Stimulated activated CD8-positive, alpha-beta memory T cell treated with anti-CD3 and anti-CD28 coated beads, Interleukin-7, amount 100 ng/mL, for 24 hours (primary cell): Measurements from ENCODE around the gene DMRTA2.

Source experiments
- DNase-seq: peaks from one replicate; pipeline ENCODE4 v3.0.0-alpha.2; 2020; ENCODE audit warnings: low read depth

DMRTA2 gene

DNA sequence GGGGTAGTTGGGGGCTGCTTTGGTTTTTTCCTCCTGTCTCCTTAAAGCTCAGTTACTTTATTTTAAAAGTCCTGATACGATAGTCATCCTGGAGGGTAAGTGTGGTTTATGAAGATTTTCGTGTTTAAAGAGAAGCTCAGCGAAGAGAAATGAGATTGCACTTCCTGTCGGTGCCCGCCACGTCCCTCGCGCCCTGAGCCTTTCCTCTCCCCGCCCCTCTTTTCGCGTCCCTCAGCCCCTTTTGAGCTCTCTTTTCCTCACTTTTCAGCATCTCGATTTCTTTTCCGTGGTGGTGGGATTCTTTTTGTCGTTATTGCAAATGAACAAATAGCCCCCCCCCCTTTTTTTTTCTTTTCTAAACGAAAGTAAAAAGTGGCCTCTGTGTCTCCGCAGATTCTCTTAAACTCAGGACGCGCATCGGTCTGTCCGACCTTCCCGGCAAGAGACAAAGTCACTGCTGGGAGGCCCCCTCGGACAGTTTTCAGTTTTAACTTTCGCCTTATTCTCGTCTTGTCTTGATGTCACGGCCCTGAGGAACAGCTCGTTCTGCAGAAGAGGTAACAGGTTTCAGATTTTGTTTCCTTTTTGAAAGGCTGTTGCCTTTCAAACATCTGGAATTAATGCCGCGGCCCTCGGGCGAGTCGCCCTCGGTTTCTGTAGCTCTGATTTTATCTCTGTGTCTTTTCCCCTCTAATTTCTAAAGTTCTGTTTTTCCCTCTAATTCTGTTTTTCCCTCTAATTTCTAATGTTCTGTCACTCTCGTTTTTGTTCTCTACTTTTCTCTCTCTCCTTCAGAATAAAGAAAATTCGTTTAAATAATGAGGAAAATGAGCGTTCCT, 1.0 kb upstream of the DMRTA2 start:
- no peak for DNase-seq

DNA sequence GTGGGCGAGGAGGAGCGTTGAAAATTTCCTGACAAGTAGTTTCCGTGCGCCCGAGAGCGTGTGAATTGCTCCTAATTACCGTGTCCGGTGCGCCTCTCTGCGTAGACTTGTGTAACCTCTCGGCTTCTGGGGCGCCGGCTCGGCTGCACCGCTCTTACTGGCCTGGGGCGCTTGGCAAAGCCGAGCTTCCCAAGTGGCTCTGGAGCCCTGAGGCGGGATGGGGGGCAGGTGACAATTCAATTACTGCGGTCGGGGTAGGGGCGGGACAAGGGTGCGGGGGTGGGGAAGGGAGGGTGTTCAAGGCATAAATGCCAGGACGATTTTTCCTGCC, 392 bp upstream of the DMRTA2 start:
- no peak for DNase-seq

DNA sequence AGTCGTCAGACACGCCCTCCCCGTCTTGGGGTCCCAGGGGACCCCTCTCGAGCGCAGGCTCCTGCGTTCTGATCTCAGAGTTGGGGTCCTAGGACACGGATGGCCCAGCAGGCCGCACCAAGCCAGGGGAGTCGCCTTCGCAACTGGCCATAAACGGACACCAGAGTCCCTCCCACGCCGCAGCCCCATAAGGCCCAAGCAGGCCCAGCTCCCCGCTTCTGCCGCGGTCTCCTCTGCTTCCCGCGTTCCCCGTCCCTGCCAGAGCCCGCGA, 633 bp downstream of the DMRTA2 start:
- DNase-seq: no peak

DNA sequence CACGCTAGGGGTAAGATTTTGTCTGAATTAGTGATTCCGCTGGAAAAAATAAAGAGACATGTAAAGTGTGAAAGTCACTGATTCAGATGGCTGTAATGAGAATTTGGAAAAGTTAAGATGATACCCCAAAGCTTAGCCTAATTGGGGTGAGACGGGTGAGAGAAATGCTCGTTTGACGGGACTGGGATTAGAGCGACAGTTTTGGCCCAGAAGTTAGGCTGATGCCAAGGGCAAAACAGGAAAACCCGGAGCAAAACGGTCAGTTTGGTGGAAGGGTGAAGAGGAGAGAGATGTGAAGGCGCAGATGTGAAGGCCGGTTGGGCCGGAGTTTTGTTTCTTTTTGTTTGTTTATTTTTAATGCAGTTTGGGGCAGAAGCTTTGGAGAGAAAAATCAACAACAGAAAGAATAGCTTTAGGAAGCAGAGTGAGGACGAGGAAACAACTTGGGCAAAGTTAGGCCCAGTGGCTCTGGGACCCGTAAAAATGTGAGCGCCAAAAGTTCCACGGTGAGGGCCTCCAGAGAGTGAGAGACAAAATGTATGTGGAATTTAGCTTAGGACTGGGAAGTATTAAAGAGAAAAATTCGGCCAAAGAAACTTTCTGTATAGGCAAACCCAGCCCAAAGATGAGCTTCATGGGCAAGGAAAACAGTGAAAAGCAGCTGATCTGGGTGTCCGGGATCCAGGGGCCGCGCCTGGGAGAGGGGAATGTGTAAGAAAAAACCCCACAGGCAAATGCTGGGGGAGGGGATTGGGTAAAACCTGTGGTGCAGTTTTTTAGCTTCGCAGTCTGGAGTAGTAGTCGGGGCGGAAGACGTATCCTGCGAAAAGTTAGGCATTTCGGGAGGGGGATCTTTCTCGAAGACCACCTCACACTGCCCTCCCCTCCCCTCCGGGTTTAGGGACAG, 1.2 kb downstream of the DMRTA2 start:
- DNase-seq: no peak

DNA sequence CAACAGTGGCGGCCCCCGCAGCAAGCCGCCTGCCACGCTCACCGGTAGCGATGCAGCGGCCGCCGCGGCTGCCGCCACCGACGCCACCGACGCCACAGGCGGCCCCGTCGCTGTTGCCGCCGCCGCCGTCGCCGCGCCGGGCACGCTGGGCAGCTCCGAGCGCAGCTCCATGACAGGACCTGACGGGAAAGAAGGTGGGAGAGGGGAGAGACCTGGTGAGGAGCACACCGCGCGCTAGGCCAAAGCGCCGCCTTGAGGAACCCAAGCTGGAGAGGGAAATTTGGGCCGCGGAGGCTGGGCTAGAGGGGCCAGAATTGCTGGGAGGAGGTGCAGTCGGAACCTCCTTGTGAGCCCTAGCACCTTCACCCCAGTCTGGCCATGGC, 1.9 kb downstream of the DMRTA2 start:
- no peak for DNase-seq

DNA sequence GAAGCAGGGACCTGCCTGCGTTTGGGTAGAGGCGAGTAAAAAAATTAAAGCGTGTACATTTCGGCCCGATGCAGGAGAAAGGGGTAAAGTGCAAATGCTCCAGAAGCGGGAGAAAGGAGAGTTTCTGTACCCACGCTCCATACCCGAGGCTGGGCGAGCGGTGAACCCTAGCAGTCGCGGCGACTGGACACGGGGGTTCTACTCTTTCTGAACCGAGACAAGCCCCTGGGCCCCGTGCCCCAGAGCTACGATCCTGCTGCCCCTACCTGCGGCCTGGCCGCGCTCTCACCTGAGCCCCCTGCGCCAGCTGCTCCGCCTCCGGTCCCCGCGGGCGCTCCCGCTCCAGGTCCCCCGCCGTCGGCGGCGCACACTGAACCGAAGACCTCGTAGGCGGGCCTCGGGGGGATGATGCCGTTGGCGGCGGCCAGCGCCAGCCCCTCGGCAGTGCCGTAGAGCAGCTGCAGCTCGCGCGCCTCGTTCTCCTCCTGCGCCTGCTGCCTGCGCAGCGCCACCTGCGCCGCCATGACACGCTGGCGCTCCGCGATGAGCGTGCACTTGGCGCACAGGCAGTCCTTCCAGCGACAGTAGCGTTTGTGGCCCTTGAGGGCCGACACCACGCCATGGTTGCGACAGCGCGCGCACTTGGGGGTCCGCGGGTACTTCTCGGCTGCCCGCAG, 2.4 kb downstream of the DMRTA2 start:
- DNase-seq: no peak

DNA sequence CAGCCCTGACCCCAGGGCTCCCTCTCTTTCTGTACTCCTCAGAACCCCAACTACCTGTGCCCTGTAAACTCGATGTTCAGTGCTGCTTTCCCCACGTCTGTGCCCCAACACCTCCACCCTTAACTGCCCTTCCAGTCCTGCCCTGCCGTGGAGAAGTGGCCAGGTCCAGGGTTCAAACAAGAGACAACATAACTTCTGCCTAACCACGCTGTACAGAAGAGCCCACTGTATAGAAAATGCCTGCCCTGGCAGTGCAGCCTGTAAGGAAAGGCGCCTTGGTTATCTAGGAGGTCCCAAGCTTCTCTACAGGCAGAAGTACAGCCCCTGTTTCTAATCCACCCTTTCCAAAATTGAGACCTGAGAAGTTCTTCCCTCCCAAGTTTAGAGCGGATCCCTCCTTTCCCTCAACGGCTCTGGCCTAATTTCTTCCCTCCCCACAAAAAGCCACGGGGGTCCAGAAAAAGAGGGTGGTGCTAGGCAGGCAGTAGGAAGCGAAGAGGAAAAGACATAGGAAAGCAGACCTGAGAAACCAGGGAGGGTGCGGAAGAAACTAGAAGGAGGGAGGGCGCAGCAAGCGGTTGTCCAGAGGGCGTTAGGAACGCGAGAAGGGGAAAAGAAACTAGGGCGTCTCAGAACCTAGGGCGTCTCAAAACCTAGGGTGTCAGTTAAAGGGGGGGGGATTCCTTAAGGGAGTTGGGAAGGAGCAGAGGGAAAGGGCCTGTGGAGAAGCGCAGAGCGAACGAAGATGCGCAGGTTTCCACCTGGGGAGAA, 3.2 kb downstream of the DMRTA2 start:
- DNase-seq: no peak

DNA sequence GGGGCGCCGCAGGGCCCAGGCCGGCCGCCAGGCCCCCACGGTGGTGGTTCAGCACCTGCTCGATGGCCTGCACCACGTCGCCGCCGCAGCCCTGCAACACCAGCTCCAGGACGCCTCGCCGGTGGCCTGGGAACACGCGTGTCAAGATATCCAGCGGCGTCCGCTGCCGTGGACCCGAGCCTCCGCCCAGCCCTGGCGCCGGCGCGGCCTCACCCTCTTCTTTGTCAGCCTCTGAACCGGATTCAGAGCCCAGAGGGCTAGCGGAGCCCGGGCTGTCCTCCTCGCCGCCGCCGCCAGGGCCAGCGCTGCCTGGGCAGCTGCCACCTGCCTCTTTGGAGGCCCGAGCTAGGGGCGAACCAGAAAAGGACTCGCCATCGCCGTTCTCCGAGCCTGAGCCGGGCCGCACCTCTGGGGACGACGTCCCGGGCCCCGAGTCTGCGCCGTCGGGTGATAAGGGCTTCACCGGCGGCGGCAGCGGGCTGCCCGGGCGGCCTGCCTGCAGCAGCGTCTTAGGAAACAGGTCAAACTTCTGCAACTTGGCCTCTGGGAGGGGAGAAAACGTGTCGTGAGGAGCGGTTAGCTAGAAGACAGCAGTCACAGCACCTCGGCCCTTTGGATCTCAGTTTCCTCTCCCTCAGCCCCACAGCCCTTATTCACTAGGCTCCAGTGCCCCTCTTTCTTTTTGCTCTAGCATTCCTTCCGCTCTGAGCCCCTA, 3.9 kb downstream of the DMRTA2 start:
- no peak for DNase-seq

DNA sequence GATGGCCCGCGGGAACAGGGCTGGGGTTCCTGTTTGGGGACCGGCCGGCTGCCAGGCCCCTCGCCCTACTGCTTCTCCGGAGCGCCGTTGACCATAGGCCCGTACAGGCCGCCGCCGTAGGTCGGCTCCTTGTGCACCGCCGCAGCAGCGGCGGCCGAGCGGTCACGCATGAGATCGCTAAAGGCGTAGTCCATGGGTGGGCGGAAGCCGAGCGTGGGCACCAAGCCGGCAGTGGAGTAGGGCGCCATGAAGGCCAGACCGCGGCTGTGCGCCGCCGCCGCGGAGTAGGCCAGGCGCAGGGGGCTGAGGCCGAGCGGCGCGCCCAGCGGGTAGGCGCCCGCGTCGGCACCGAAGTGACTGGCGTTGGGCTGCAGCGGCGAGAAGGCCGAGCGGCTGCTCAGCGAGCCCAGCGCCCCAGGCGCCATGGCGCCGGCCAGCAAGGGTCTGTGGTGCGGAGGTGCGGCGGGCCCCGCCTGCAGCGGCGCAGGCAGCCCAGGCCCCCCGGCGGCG, 4.6 kb downstream of the DMRTA2 start:
- DNase-seq: no peak

DNA sequence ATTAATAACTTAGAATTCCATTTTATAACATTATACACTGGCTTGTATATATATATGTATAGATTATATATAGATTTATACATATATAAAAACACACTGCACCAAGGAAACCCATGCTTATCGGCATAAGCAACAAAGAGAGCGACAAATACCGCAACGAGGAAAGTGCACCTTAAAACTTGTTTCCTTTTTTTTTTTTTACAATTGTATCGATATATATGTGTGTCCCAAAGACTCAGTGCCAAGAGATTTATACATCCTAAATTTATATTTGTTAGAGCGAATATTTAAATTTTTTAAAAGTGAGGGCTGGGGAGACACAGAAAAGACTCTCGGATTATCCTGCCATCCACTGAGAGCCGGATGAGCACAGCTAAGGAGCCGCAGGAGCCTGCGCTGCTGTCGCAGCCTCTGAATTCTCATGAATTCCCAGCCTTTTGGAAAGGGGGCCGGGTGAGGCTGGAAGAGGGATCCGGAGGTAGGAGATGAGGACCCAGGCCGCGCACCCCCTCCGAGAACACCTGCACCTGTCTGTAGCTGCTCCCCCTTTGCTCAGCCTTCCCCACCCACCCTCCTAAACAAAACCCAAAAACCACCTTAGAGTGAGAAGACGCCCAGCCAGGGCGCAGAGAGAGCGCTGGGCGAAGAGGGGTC, 5.2 kb downstream of the DMRTA2 start:
- DNase-seq: no peak

DNA sequence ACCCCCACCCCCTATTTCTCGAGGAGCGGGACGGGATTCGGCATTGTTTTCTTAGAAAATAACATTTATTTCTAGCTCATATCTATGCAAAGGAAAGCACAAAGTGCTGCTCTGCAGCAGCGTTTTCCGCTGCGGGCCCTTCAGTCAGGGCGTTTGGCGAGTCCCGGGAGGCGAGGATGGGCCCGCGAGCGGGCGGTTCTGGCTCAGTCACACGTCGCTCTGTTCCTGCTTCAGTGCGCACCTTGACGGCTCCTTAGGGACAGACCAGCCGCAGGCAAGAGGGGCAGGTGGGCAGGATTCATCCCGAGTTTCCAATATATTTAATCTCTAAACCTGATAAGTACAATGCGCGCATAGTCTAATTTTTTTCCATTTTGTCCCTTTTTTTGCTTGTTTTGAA, 5.7 kb downstream of the DMRTA2 start:
- DNase-seq: no peak

DNA sequence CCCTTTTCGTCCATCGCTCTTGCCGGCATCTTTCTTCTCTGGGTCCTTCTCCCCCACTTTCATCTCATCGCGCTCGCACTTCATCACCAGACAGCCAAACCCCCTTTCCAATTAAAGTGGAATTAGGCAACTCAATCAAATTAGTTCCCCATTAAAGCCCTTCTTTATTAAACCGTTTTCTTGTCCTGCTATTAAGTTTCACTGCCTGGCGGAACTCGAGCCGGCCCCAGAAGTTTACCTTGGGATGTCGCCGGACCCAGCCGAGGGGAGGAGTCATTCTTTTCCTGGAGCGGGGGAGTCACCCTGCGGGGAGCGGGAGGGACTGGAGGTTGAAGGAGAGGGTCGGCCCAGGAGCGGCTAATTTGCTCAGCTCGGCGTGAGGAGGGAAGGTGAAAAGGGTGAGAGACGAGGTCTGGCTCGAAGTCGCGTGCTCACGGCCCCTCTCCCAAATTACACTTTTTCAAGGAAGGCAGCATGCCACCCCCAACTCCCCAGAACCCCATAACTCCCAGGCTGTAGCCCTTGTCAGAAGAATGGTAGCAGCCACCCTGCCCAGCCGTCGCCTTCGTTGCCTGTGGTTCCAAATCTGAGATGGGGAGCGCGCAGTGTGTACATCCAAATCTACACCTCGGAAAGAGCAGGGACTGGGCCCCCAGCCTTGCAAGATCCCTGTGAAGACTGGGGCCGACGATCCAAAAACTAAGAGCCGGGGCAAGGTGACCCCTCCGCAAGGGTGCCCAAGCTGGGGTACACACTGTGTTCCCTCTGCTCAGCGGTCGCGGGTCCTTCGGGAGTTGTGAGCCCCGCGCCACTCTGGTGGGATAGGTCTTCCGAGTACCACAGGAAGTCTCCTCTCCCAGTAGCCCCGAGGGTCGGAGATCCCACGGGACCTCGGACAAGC, 6.4 kb downstream of the DMRTA2 start:
- DNase-seq: no peak

DNA sequence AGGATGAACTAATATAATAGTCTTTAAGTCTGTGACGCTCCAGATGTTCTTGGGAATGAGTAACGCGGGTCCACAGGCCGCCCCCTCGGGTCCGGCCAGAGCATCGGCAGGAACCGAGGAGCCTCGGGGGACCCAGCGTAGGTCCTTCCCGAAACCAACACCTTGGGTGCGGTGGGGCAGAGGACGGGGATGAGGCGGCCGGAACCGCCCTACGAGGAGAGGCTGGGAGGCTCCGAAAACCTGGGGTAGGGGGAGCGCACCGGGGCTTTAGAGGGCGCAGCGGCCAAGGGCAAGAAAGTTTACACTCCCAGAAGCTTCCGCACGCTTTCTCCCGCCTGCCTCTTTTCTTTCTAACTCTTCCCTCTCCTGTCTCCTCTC, 7.1 kb downstream of the DMRTA2 start:
- no peak for DNase-seq

DNA sequence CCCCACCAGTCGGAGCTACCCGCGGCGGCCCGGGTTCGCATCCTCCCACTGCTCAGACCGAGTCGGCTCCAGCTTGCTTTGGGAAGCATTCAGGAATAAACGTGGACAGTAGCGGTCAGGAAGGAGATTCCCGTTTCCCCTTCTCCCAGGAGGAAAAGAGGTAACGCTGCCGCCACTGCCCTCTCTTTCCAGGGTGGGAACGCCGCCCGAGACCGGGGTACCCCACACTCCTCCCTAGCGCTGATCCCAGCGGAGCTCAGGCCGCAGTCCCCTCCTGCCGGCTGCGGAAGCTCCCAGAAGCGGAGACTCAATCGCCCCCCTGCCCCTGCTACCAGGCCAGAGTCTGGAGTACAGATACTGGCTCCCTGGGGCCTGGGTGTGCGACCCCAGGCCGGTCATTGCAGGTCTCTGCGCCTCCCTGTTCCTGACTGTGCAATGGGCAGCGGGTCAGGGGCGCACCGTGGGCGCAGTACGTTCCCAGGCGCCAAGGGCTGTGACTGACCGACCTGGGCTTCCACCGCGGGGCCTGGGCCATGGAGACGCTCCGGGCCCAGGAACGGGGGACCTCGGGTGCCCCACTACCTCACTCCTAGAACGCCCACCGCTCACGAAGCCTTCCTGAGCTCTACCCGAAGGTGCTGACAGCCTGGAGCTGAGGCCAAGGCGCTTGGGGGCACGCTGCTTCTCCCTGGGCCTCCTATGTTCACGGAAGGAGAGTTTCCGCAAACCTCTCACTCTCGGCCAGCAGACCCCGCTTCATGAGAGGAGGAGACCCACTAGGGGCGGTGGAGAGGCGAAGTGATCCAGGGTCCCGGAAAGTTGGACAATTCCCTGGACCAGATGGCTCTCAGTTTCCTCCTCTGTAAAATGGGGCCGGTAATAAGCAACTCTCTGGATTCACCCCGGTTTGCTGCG, 7.8 kb downstream of the DMRTA2 start:
- no peak for DNase-seq

DNA sequence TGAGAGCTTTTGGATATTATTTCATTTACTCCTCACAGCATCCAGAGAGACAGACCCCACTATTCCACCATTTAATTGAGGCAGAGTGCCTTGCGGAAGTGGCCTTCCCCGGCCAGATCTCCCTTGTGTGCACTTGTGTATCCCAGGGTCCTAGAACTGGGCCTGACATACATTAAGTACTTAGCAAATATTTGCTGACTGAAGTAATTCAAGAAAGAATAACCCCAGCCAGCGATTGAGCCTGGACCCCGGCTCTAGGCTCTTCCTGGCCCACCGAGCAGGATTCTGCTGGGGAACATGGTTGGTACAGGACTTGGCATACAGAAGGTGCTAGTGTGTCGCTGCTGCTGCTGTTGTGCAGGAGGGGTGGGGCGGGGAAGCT, 8.4 kb downstream of the DMRTA2 start:
- DNase-seq: no peak

DNA sequence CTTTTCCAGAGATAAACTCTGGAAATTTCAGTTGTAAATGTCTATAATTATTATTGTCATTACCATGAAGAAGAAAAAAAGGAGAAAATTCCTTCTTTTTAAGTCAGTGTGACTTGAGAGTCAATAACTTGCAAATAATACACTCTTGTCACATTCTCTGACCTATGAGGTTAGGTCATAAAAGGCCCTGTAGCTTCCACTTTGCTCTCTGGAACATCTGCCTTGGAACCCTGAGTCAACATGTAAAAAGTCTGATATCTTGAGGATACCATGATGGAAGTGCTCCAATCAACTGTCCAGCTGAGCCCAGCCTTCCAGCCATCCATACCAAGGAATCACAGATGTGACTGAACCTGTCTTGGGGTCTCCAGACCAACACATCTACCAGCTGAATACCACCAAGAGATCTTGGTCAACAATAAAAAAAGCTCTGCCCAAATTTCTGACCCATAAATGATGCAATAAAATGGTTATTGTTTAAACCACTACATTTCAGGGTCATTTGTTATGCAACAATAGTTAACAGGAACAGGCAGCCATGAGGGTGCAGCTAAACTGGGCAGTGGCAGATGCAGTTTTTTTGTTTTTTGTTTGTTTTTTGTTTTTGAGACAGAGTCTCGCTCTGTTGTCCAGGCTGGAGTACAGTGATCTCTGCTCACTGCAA, 10.3 kb downstream of the DMRTA2 start:
- DNase-seq: no peak

DNA sequence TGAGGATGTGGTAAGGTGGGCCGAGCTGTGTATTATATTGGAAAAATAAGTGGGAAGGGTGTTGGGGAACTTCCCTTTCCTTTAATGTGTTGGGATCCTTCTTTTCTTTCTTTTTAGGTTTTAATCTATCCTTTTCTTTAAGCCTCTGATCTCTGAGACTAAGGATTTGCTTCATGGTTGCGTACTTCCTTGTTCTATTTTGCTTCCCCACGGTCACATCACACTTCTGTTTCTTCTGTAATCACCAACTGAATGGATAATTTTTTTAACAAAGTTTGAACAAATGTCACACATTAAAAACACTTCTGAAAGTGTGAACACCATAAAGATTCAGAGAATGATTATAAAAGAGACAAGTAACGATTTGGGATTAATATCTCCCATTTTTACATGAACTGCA, 17.4 kb downstream of the DMRTA2 start:
- DNase-seq: no peak

DNA sequence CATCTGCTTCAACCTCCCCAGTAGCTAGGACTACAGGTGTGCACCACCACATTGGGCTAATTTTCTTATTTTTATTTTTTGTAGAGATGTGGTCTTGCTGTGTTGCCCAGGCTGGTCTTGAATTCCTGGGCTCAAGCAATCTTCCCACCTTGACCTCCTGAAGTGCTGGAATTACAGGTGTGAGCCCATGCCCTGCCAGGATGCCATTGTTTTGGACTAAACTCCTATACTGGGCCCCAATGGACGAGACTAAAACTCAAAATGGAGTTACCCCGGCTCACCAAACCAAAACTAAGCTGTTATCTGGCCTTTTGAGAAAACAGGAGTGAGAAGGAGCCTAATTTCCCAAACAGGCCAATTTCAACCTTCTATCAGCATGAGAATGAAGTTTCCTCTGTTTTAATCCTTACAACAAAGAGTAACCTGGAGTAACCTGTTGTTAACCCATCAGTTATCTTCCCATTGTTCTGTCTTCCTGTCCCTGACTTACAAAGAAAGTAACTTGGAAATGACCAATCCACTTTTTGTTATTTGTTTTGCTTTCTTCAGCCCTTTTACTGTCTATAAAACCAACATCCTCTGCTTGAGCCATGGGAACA, 29.6 kb downstream of the DMRTA2 start:
- no peak for DNase-seq
